HL-60 (cell line): ENCODE measurements around the gene MYCBP2.

Source experiments
- DNase-seq, 2 experiments: peaks; one replicate each; pipeline ENCODE4 v3.0.0-alpha.2; 2010 to 2020; ENCODE audit warnings: low read depth in 1 of 2, low spot score in 1 of 2
- H3K27ac ChIP-seq: fragments of 250-450 bp; sonication (Bioruptor Pico); replicated peaks from 2 replicates; pipeline ENCODE4 v1.5.1; 2020; ENCODE audit warnings: mild to moderate bottlenecking, moderate library complexity
- H3K27me3 ChIP-seq: fragments of 250-450 bp; sonication (Bioruptor Pico); 2 replicates; pipeline ENCODE4 v1.5.1; 2021; ENCODE audit warnings: mild to moderate bottlenecking, moderate library complexity; ENCODE audit not compliant: insufficient read depth, poor library complexity, severe bottlenecking
- H3K4me3 ChIP-seq: replicated peaks from 2 replicates; pipeline ENCODE4 v1.5.1; 2011; ENCODE audit warnings: mild to moderate bottlenecking, control low read depth, low read length; ENCODE audit not compliant: insufficient read depth
- GABPA ChIP-seq: IDR thresholded peaks from 2 replicates; pipeline ENCODE4 v1.6.1; 2012; ENCODE audit warnings: low read depth
- POLR2AphosphoS5 ChIP-seq: IDR thresholded peaks from 2 replicates; pipeline ENCODE4 v1.6.1; 2012; ENCODE audit warnings: low read depth
- SPI1 ChIP-seq: IDR thresholded peaks from 2 replicates; pipeline ENCODE4 v1.6.1; 2012; ENCODE audit warnings: low read depth, mild to moderate bottlenecking, borderline replicate concordance
- TF ChIP-seq, protein P1 (sequence below): IDR thresholded peaks from one replicate; pipeline ENCODE4 v1.5.1; 2011; ENCODE audit warnings: low read length, control low read depth, inconsistent platforms; ENCODE audit not compliant: insufficient read depth
- TF ChIP-seq, protein P2 (sequence below): IDR thresholded peaks from 2 replicates; pipeline ENCODE4 v1.6.1; 2012; ENCODE audit warnings: low read depth; ENCODE audit not compliant: insufficient replicate concordance

The MYCBP2 gene

GRCh38 chr13:77185721-77186120 is 141.2 kb downstream of the MYCBP2 start:
- no peak for DNase-seq
- Histone ChIP-seq H3K27me3 (no peaks in the 10 kb centered on the region), H3K27ac (no peak overlapping the region), H3K4me3 (no peak overlapping the region)
- TF ChIP-seq, protein P1, sequence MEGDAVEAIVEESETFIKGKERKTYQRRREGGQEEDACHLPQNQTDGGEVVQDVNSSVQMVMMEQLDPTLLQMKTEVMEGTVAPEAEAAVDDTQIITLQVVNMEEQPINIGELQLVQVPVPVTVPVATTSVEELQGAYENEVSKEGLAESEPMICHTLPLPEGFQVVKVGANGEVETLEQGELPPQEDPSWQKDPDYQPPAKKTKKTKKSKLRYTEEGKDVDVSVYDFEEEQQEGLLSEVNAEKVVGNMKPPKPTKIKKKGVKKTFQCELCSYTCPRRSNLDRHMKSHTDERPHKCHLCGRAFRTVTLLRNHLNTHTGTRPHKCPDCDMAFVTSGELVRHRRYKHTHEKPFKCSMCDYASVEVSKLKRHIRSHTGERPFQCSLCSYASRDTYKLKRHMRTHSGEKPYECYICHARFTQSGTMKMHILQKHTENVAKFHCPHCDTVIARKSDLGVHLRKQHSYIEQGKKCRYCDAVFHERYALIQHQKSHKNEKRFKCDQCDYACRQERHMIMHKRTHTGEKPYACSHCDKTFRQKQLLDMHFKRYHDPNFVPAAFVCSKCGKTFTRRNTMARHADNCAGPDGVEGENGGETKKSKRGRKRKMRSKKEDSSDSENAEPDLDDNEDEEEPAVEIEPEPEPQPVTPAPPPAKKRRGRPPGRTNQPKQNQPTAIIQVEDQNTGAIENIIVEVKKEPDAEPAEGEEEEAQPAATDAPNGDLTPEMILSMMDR = no peak
- TF ChIP-seq GABPA = no peak
- TF ChIP-seq, protein P2, sequence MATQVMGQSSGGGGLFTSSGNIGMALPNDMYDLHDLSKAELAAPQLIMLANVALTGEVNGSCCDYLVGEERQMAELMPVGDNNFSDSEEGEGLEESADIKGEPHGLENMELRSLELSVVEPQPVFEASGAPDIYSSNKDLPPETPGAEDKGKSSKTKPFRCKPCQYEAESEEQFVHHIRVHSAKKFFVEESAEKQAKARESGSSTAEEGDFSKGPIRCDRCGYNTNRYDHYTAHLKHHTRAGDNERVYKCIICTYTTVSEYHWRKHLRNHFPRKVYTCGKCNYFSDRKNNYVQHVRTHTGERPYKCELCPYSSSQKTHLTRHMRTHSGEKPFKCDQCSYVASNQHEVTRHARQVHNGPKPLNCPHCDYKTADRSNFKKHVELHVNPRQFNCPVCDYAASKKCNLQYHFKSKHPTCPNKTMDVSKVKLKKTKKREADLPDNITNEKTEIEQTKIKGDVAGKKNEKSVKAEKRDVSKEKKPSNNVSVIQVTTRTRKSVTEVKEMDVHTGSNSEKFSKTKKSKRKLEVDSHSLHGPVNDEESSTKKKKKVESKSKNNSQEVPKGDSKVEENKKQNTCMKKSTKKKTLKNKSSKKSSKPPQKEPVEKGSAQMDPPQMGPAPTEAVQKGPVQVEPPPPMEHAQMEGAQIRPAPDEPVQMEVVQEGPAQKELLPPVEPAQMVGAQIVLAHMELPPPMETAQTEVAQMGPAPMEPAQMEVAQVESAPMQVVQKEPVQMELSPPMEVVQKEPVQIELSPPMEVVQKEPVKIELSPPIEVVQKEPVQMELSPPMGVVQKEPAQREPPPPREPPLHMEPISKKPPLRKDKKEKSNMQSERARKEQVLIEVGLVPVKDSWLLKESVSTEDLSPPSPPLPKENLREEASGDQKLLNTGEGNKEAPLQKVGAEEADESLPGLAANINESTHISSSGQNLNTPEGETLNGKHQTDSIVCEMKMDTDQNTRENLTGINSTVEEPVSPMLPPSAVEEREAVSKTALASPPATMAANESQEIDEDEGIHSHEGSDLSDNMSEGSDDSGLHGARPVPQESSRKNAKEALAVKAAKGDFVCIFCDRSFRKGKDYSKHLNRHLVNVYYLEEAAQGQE = no peak
- TF ChIP-seq POLR2AphosphoS5 = no peak
- TF ChIP-seq SPI1 = no peak

DNA sequence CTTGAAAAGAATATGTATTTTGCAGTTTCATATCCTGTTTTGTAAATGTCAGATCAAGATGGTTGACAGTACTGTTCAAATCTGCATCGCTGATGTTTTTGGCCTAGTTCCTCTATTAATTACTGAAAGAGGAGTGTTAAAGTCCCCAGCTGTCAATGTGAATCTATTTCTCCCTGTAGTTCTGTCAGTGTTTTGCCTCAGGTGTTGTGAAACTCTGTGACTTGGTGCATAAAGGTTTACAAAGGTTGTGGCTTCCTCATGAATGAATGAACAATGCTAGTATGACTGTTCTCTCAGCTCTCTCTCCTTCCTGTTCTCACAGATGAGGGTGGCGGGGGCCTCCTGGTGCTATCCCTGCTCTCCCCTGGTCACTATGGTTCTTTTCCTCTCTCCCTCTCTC is 142.4 kb downstream of the MYCBP2 start:
- DNase-seq = peak; percentile 12 to 58
- Histone ChIP-seq H3K27ac (no peak overlapping the region), H3K4me3 (no peak overlapping the region), H3K27me3 (no peaks in the 10 kb centered on the region)
- TF ChIP-seq, protein P1 = no peak
- TF ChIP-seq, protein P2 = no peak
- TF ChIP-seq POLR2AphosphoS5 (no peak), GABPA (no peak), SPI1 (no peak)

GRCh38 chr13:77180011-77180410 is 146.9 kb downstream of the MYCBP2 start:
- TF ChIP-seq SPI1 (no peak), GABPA (no peak), POLR2AphosphoS5 (no peak)
- TF ChIP-seq, protein P1 = no peak
- Histone ChIP-seq H3K4me3 (no peak overlapping the region), H3K27ac (no peak overlapping the region), H3K27me3 (no peaks in the 10 kb centered on the region)
- DNase-seq = no peak

DNA sequence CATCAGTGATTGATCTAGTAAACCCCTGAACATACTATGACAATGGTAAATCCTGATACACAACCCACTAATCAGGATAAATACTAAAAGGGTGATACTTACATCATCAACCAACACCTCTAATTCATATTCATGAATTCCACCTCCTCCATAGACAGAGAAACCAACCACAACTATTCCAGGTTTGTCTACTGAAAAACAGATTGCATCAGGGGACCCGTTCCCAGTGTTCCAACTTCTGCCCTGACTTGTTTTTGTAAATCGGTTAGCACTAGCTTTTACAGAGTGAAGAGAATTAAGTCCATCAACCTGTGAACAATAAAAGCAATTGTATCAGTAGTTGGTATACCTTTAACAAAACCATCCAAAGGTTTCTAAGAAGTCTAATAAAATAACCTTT is 149.2 kb downstream of the MYCBP2 start:
- no peak for DNase-seq
- H3K27me3 ChIP-seq = no peaks in the 10 kb centered on the region
- TF ChIP-seq GABPA (no peak), POLR2AphosphoS5 (no peak), SPI1 (no peak)
- TF ChIP-seq, protein P1 = no peak
- TF ChIP-seq, protein P2 = no peak
- no peak overlapping the region for H3K4me3 ChIP-seq
- no peak overlapping the region for H3K27ac ChIP-seq
